ENCODE results near the gene DACT3.

DACT3 gene

DNA sequence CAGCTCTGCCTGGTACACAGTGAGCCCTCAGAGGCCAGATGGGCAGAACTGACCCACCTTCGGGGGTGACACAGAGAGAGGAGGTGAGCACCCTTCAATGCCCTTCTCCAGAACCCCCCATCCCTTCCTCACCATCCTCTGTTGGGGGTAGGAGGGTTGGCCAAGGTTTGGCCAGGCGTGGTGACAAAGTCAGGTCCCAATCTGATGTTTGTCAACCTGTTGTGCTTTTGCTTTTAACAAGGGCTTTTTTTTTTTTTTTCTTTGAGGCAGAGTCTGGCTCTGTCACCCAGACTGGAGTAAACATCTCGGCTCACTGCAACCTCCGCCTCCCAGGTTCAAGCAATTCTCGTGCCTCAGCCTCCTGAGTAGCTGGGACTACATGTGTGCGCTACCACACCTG is 43.4 kb downstream of the DACT3 start:
- no peaks in the 10 kb centered on the region for H3K36me3 ChIP-seq (ENCODE audit: insufficient read depth, low read length)
- no peaks in the 10 kb centered on the region for H3K9me3 ChIP-seq (ENCODE audit: control insufficient read depth, insufficient read depth, low read length)
- no peak overlapping the region for H3K9ac ChIP-seq (ENCODE audit: low read depth, low read length)
- peaks cover 5% of the 10 kb centered on the region; the same call in 1 of the 2 replicates for H3K4me1 ChIP-seq (ENCODE audit: insufficient read depth, low read length)

- Histone ChIP-seq H3K9ac (ENCODE audit: low read depth, low read length) (no peak overlapping the region), H3K36me3 (ENCODE audit: insufficient read depth, low read length) (no peaks in the 10 kb centered on the region), H3K9me3 (ENCODE audit: control insufficient read depth, insufficient read depth, low read length) (no peaks in the 10 kb centered on the region), H3K4me1 (ENCODE audit: insufficient read depth, low read length) (peaks cover 5% of the 10 kb centered on the region; the same call in 1 of the 2 replicates)
Observed at GRCh38 chr19:46616631-46617322, 44.2 kb downstream of the DACT3 start.

DNA sequence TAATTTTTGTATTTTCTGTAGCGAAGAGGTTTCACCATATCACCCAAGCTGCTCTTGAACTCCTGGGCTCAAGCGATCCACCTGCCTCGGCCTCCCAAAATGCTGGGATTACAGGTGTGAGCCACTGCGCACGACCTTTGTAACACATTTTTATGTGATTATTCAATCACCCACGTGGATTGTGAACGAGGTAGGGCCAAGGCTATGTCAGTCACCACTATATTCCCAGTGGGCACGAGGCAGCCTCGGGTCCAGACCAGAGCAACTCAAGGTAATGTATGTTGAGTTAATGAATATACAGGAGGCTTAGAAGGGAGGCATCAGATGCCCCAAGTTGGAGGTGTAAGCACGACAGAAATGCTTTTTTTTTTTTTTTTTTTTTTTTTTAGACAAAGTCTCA is 45.0 kb downstream of the DACT3 start:
- Histone ChIP-seq H3K4me1 (ENCODE audit: insufficient read depth, low read length) (peaks cover 1% of the 10 kb centered on the region; the same call in 1 of the 2 replicates), H3K36me3 (ENCODE audit: insufficient read depth, low read length) (no peaks in the 10 kb centered on the region), H3K9ac (ENCODE audit: low read depth, low read length) (no peak overlapping the region), H3K9me3 (ENCODE audit: control insufficient read depth, insufficient read depth, low read length) (no peaks in the 10 kb centered on the region)

DNA sequence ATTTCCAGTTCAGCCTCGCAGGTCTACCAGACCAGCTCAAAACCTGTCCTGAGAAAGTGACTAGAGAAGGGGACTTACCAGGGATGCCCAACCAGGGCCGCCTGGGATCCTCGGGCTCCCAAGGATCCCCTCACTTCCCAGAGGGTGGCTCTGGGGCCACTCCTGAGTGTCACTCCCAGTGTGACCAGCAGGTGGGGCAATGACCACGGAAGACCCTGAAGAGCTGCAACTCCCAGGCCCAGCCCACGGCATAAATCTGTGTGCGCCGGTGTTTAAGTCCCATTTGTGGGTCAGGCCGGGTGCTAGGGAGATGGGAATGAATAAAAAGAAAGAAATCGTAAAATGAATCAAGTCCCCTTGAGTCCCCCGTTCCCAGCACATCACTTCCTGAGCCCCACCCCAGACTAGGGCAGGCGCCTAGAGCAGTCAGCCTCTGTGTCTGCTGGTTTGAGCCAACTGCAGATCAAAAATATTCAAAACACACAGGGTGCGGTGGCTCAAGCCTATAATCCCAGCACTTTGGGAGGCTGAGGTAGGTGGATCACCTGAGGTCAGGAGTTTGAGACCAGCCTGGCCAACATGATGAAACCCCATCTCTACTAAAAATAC is 46.8 kb downstream of the DACT3 start:
- no peaks in the 10 kb centered on the region for H3K36me3 ChIP-seq (ENCODE audit: insufficient read depth, low read length)
- no peaks in the 10 kb centered on the region for H3K9me3 ChIP-seq (ENCODE audit: control insufficient read depth, insufficient read depth, low read length)
- no peaks in the 10 kb centered on the region; the same call in 1 of the 2 replicates for H3K4me1 ChIP-seq (ENCODE audit: insufficient read depth, low read length)
- H3K9ac ChIP-seq (ENCODE audit: low read depth, low read length): no peak overlapping the region; the same call in 1 of the 2 replicates

- H3K9ac ChIP-seq (ENCODE audit: low read depth, low read length): no peak overlapping the region; the same call in 1 of the 2 replicates
- H3K9me3 ChIP-seq (ENCODE audit: control insufficient read depth, insufficient read depth, low read length): no peaks in the 10 kb centered on the region
- no peaks in the 10 kb centered on the region; the same call in 1 of the 2 replicates for H3K36me3 ChIP-seq (ENCODE audit: insufficient read depth, low read length)
- no peaks in the 10 kb centered on the region; the same call in 1 of the 2 replicates for H3K4me1 ChIP-seq (ENCODE audit: insufficient read depth, low read length)
Observed at GRCh38 chr19:46613525-46613924, 47.5 kb downstream of the DACT3 start.

GRCh38 chr19:46611776-46612175 is 49.2 kb downstream of the DACT3 start:
- no peaks in the 10 kb centered on the region for H3K9me3 ChIP-seq (ENCODE audit: control insufficient read depth, insufficient read depth, low read length)
- peaks cover 5% of the 10 kb centered on the region; the same call in 1 of the 2 replicates for H3K36me3 ChIP-seq (ENCODE audit: insufficient read depth, low read length)
- no peaks in the 10 kb centered on the region; the same call in 1 of the 2 replicates for H3K4me1 ChIP-seq (ENCODE audit: insufficient read depth, low read length)
- no peak overlapping the region for H3K9ac ChIP-seq (ENCODE audit: low read depth, low read length)

GRCh38 chr19:46610851-46611770 is 49.9 kb downstream of the DACT3 start:
- H3K36me3 ChIP-seq (ENCODE audit: insufficient read depth, low read length): peaks cover 5% of the 10 kb centered on the region; the same call in 1 of the 2 replicates

DNA sequence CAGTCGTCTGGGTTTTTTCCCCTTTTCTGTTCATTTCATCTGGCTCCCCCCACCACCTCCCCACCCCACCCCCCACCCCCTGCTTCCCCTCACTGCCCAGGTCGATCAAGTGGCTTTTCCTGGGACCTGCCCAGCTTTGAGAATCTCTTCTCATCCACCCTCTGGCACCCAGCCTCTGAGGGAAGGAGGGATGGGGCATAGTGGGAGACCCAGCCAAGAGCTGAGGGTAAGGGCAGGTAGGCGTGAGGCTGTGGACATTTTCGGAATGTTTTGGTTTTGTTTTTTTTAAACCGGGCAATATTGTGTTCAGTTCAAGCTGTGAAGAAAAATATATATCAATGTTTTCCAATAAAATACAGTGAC is 50.6 kb downstream of the DACT3 start:
- Histone ChIP-seq H3K9me3 (ENCODE audit: control insufficient read depth, insufficient read depth, low read length) (no peaks in the 10 kb centered on the region), H3K36me3 (ENCODE audit: insufficient read depth, low read length) (peaks cover 5% of the 10 kb centered on the region; the same call in 1 of the 2 replicates), H3K9ac (ENCODE audit: low read depth, low read length) (no peak overlapping the region), H3K4me1 (ENCODE audit: insufficient read depth, low read length) (no peaks in the 10 kb centered on the region)

More at GRCh38 chr19:46610851-46611770, 49.9 kb downstream of the DACT3 start:
- H3K4me1 ChIP-seq (ENCODE audit: insufficient read depth, low read length): no peaks in the 10 kb centered on the region
- no peaks in the 10 kb centered on the region for H3K9me3 ChIP-seq (ENCODE audit: control insufficient read depth, insufficient read depth, low read length)
- no peak overlapping the region for H3K9ac ChIP-seq (ENCODE audit: low read depth, low read length)

GRCh38 chr19:46609511-46610412 is 51.2 kb downstream of the DACT3 start:
- Histone ChIP-seq H3K9ac (ENCODE audit: low read depth, low read length) (no peak overlapping the region), H3K9me3 (ENCODE audit: control insufficient read depth, insufficient read depth, low read length) (no peaks in the 10 kb centered on the region), H3K4me1 (ENCODE audit: insufficient read depth, low read length) (no peaks in the 10 kb centered on the region), H3K36me3 (ENCODE audit: insufficient read depth, low read length) (peaks cover 5% of the 10 kb centered on the region; the same call in 1 of the 2 replicates)

- Histone ChIP-seq H3K36me3 (ENCODE audit: insufficient read depth, low read length) (peaks cover 5% of the 10 kb centered on the region; the same call in 1 of the 2 replicates), H3K9ac (ENCODE audit: low read depth, low read length) (no peak overlapping the region), H3K9me3 (ENCODE audit: control insufficient read depth, insufficient read depth, low read length) (no peaks in the 10 kb centered on the region), H3K4me1 (ENCODE audit: insufficient read depth, low read length) (peaks cover 5% of the 10 kb centered on the region; the same call in 1 of the 2 replicates)
Observed at GRCh38 chr19:46608581-46609345, 52.2 kb downstream of the DACT3 start.

DNA sequence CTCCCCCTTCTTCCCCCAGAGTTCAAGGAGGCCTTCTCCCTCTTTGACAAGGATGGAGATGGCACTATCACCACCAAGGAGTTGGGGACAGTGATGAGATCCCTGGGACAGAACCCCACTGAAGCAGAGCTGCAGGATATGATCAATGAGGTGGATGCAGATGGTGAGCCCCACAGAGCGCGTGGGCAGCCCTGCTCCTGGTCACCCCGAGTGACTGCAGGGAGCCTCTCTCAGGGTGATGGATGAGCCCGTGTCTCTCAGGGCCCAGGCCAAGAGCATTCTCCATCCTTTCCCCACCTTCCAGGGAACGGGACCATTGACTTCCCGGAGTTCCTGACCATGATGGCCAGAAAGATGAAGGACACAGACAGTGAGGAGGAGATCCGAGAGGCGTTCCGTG is 52.8 kb downstream of the DACT3 start:
- Histone ChIP-seq H3K9ac (ENCODE audit: low read depth, low read length) (no peak overlapping the region), H3K36me3 (ENCODE audit: insufficient read depth, low read length) (peaks cover 5% of the 10 kb centered on the region; the same call in 1 of the 2 replicates), H3K9me3 (ENCODE audit: control insufficient read depth, insufficient read depth, low read length) (no peaks in the 10 kb centered on the region), H3K4me1 (ENCODE audit: insufficient read depth, low read length) (peaks cover 10% of the 10 kb centered on the region; the same call in 1 of the 2 replicates)

DNA sequence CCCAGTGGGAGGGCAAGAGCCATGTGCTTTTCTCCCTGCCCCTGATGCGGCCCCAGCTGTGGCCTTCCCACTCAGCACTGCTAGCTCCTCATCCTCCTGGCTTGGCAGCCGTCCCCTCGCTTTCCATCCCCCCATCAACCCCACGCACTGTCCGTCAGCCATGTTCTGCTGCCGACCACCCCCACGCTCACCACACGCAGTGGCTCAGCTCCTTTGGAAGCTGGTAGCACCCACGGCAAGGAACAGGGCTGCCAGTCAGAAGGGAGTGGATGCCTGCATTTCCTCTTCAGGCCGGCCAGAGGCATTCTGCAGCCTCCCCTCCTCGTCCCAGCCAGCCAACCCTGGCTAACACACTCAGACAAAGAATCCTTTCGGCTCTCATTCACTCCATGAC is 53.5 kb downstream of the DACT3 start:
- peaks cover 5% of the 10 kb centered on the region; the same call in 1 of the 2 replicates for H3K36me3 ChIP-seq (ENCODE audit: insufficient read depth, low read length)
- H3K9me3 ChIP-seq (ENCODE audit: control insufficient read depth, insufficient read depth, low read length): no peaks in the 10 kb centered on the region
- H3K4me1 ChIP-seq (ENCODE audit: insufficient read depth, low read length): peaks cover 10% of the 10 kb centered on the region; the same call in 1 of the 2 replicates
- no peak overlapping the region for H3K9ac ChIP-seq (ENCODE audit: low read depth, low read length)

Measured in ES-I3 (cell line).